Activated CD8-positive, alpha-beta T cell treated with anti-CD3 and anti-CD28 coated beads for 36 hours (primary cell): ENCODE results near the gene JAG1. TPM values are rescaled to one million over a fixed set of nuclear protein-coding genes. Genes with fewer than 3 reads are reported as not detected.

Experiments
- ATAC-seq: fragments of 200-7000 bp; cut with Tn5 transposase; one replicate; pipeline ENCODE4 v1.10.0; 2021; ENCODE audit warnings: mild to moderate bottlenecking, moderate library complexity
- CTCF ChIA-PET: fragments of 350-600 bp; sonication (Branson Sonifier 250); formaldehyde crosslinking; loops from one replicate; lab custom pipeline; 2021; ENCODE audit warnings: antibody characterized with exemption; lab: Charles Lee
- POLR2A ChIA-PET: fragments of 350-600 bp; sonication (Branson Sonifier 250); formaldehyde crosslinking; loops from one replicate; lab custom pipeline; 2021; ENCODE audit warnings: antibody characterized with exemption; lab: Charles Lee
- DNase-seq: peaks from one replicate; pipeline ENCODE4 v3.0.0-alpha.2; 2020
- H3K27ac Mint-ChIP-seq: one replicate; pipeline ENCODE4 v1.8.0; 2021; ENCODE audit warnings: mild to moderate bottlenecking, mixed read lengths
- H3K27me3 Mint-ChIP-seq: one replicate; pipeline ENCODE4 v1.8.0; 2021; ENCODE audit warnings: mixed read lengths
- H3K36me3 Mint-ChIP-seq: one replicate; pipeline ENCODE4 v1.8.0; 2021; ENCODE audit warnings: low read depth, mixed read lengths
- H3K4me1 Mint-ChIP-seq: one replicate; pipeline ENCODE4 v1.8.0; 2021; ENCODE audit warnings: low read depth, mixed read lengths
- H3K4me3 Mint-ChIP-seq: one replicate; pipeline ENCODE4 v1.8.0; 2021; ENCODE audit warnings: mild to moderate bottlenecking, moderate library complexity, mixed read lengths
- H3K9me3 Mint-ChIP-seq: one replicate; pipeline ENCODE4 v1.8.0; 2021; ENCODE audit warnings: mixed read lengths
- intact Hi-C: fragments of 100-400 bp; cut with micrococcal nuclease; formaldehyde crosslinking; loops from one replicate; pipeline ENCODE4 v1.10.0; 2022
- total RNA-seq, 2 experiments: library from RNA; stranded (reverse); gene quantifications; one replicate each; pipeline ENCODE4 v1.2.3, GENCODE V29; 2021
- TF ChIP-seq, protein P1 (sequence below): fragments of 200-600 bp; IDR thresholded peaks from one replicate; pipeline ENCODE4 v1.8.0; 2022; ENCODE audit warnings: antibody characterized with exemption, mild to moderate bottlenecking

The JAG1 gene
- total RNA-seq, 2 experiments from 2014 or later = 0.41 to 0.58 TPM

DNA sequence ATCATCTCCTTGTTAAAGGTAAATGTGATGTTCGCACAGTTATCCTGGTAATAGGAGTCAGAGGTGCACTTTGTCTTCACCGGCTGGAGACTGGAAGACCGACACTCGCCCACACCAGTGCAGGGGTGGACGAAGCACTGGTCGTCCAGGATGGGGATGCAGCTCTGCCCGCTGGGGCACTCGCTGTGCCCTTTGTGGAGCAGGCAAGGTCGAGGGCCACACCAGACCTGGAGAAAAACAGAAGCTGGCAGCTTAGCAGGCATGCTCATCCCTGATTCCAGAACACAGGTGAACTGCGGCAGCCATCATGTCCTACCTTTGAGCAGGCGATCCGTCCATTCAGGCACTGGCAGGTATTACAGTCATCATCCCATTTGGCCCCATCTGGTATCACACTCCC, 32.3 kb downstream of the JAG1 start:
- ATAC-seq (no peak), DNase-seq (no peak)
- intact Hi-C loops = no loop called here
- CTCF ChIA-PET = no interaction called here
- POLR2A ChIA-PET = no interaction called here
- Mint-ChIP-seq H3K4me3 (no peak overlapping the region), H3K9me3 (no peaks in the 10 kb centered on the region), H3K27me3 (no peaks in the 10 kb centered on the region), H3K4me1 (no peaks in the 10 kb centered on the region), H3K27ac (no peak overlapping the region), H3K36me3 (no peaks in the 10 kb centered on the region)
- TF ChIP-seq, protein P1, sequence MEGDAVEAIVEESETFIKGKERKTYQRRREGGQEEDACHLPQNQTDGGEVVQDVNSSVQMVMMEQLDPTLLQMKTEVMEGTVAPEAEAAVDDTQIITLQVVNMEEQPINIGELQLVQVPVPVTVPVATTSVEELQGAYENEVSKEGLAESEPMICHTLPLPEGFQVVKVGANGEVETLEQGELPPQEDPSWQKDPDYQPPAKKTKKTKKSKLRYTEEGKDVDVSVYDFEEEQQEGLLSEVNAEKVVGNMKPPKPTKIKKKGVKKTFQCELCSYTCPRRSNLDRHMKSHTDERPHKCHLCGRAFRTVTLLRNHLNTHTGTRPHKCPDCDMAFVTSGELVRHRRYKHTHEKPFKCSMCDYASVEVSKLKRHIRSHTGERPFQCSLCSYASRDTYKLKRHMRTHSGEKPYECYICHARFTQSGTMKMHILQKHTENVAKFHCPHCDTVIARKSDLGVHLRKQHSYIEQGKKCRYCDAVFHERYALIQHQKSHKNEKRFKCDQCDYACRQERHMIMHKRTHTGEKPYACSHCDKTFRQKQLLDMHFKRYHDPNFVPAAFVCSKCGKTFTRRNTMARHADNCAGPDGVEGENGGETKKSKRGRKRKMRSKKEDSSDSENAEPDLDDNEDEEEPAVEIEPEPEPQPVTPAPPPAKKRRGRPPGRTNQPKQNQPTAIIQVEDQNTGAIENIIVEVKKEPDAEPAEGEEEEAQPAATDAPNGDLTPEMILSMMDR = no peak

DNA sequence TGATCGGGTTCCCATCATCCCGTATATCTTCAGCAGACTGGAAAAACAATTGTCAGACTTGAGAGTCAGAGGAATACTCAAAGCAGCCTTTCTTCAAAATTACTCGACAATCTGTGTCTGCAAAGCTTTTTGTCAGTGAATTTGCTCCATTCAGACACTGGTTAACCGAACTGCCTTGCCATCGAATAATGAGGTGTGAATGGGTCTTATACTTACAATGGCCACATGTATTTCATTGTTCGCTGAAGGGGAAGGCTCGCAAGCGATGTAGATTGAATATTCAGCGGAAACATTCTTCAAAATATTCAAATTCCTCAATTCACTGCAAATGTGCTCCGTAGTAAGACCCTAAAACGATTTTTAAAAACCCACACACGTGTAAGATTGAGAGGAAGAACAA, 32.9 kb downstream of the JAG1 start:
- CTCF ChIA-PET = no interaction called here
- Mint-ChIP-seq H3K4me1 (no peaks in the 10 kb centered on the region), H3K4me3 (no peak overlapping the region), H3K36me3 (no peaks in the 10 kb centered on the region), H3K27ac (no peak overlapping the region), H3K9me3 (no peaks in the 10 kb centered on the region), H3K27me3 (no peaks in the 10 kb centered on the region)
- intact Hi-C loops = no loop called here
- POLR2A ChIA-PET = no interaction called here
- TF ChIP-seq, protein P1 = no peak
- ATAC-seq (no peak), DNase-seq (no peak)

DNA sequence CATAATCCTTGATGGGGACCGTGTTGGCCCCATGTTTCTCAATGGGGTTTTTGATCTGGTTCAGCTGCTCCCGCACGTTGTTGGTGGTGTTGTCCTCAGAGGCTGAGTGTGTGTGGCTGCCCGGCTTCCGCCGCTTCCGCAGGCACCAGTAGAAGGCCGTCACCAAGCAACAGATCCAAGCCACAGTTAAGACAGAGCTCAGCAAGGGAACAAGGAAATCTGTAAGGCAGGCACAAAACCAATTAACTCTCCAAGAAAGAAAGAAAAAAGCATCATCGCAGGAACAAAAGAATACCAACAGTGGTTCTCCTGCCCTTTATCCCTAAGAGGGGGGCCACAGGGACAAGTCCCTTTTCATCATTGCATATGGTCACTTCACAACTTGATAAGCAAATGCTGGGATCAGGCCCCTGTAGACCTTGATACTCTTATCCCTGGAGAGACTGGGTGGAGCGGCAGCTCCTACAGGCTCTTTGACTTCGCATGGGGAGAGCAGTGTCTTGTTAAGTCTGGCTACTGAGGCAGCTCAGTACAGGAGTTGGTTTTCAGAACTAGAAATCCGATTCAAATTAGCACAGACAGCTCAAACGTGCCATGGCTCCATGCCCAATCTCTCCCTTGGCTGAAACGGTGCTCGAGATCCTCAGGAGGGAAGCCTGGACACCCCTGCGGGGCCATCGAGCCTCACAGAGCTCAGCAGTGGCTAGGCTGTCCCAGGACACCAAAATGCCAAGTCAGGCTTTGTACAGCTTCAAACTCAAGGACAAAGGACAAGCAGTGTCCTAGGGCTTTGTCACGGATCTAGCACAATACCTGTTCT, 33.9 kb downstream of the JAG1 start:
- Mint-ChIP-seq H3K27ac (no peak overlapping the region), H3K4me1 (no peaks in the 10 kb centered on the region), H3K9me3 (no peaks in the 10 kb centered on the region), H3K27me3 (no peaks in the 10 kb centered on the region), H3K36me3 (no peaks in the 10 kb centered on the region), H3K4me3 (no peak overlapping the region)
- ChIA-PET POLR2A (no interaction called here), CTCF (no interaction called here)
- no peak for DNase-seq
- intact Hi-C loops = no loop called here
- TF ChIP-seq, protein P1 = no peak
- no peak for ATAC-seq

DNA sequence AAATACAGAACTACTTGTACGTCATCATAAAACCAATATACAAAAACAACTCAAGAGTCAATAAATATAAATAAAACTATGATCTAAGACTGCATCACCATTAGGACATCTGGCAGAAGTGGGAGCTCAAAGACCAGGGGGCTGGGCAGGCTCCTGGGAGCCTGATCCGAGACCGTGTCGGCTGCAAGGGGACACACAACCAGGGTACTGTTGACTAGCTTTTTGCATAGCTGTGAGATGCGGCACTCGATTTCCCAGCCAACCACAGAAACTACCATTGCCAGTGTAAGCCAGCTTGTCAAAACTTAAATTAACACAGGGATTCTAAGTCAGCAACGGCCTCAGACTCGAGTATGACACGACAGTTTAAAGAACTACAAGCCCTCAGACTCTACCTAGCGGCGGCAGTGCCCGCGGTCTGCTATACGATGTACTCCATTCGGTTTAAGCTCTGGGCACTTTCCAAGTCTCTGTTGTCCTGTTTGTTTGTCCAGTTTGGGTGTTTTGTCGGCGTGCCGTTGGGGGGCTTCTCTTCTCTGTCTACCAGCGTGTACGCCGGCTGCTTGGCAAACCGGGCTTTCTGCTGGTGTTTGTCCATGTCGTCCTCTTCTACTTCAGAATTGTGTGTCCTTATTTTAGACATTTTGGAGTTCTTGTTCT, 34.6 kb downstream of the JAG1 start:
- ChIA-PET CTCF (no interaction called here), POLR2A (interaction anchor here (0.7 kb wide), 1 partner anchor 520 kb away, joined by 4 read pairs; no protein-coding TSS in a partner anchor)
- H3K4me3 Mint-ChIP-seq = no peak overlapping the region
- no peaks in the 10 kb centered on the region for H3K9me3 Mint-ChIP-seq
- no peaks in the 10 kb centered on the region for H3K36me3 Mint-ChIP-seq
- no peak overlapping the region for H3K27ac Mint-ChIP-seq
- no peaks in the 10 kb centered on the region for H3K4me1 Mint-ChIP-seq
- H3K27me3 Mint-ChIP-seq = no peaks in the 10 kb centered on the region
- TF ChIP-seq, protein P1 = no peak
- ATAC-seq (no peak), DNase-seq (no peak)
- intact Hi-C loops = no loop called here

DNA sequence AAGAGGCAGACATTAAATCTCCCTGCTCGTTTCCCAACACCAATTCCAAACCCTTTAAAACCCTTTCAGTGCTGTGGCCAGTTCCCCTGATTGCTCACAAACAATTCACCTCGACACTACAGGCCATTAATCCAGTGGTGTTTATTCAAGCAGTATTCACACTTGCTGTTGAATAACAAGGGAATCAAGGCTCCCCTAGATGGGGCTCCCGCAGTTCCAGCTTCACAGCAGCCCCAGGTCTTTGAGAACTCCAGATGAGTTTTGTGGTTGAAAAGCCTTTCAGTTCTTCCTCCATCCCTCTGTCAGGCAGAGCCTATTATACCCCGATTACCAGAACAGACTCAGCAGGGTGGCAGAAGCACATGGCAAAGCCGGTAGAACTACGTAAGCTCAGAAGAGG, 36.2 kb downstream of the JAG1 start:
- ChIA-PET CTCF (no interaction called here), POLR2A (no interaction called here)
- no peaks in the 10 kb centered on the region for H3K36me3 Mint-ChIP-seq
- no peak overlapping the region for H3K4me3 Mint-ChIP-seq
- H3K9me3 Mint-ChIP-seq = no peaks in the 10 kb centered on the region
- no peak overlapping the region for H3K27ac Mint-ChIP-seq
- no peaks in the 10 kb centered on the region for H3K4me1 Mint-ChIP-seq
- no peaks in the 10 kb centered on the region for H3K27me3 Mint-ChIP-seq
- DNase-seq (no peak), ATAC-seq (no peak)
- intact Hi-C loops = no loop called here
- TF ChIP-seq, protein P1 = no peak
